H1 (cell line): ENCODE measurements around the gene TYR. TPM values are rescaled to one million over a fixed set of nuclear protein-coding genes. Genes with fewer than 3 reads are reported as not detected.

Experiments
- CTCF ChIA-PET: fragments of 300-600 bp; sonication (Branson Sonifier 250); formaldehyde crosslinking; loops from one replicate; lab custom pipeline; 2021; ENCODE audit not compliant: partially characterized antibody; lab: Charles Lee
- POLR2A ChIA-PET: fragments of 300-600 bp; sonication (Branson Sonifier 250); formaldehyde crosslinking; loops from one replicate; lab custom pipeline; 2021; ENCODE audit warnings: inconsistent platforms; ENCODE audit not compliant: partially characterized antibody; lab: Charles Lee
- DNase-seq, 2 experiments: peaks; one replicate each; pipeline versions ENCODE4 v3.0.0 to v3.0.0-alpha.2; 2010 to 2022; ENCODE audit warnings: low spot score in 2 of 2, low read depth in 1 of 2, mixed read lengths in 1 of 2
- FAIRE-seq: peaks from 2 replicates; lab custom pipeline; 2011; peaks lifted over from hg19 to GRCh38; lab: Jason Lieb, UNC
- H2AFZ ChIP-seq: 2 replicates; pipeline ENCODE4 v1.8.1; 2012; ENCODE audit warnings: low read length, inconsistent platforms
- H2AK5ac ChIP-seq: 2 replicates; pipeline ENCODE4 v1.6.1; 2013; ENCODE audit warnings: low read depth, low read length
- H2BK120ac ChIP-seq: replicated peaks from 2 replicates; pipeline ENCODE3; 2013; ENCODE audit warnings: low read depth, low read length, inconsistent platforms
- H2BK12ac ChIP-seq: 2 replicates; pipeline ENCODE4 v1.6.1; 2013; ENCODE audit warnings: low read depth, low read length
- H2BK15ac ChIP-seq: 2 replicates; pipeline ENCODE4 v1.6.1; 2013; ENCODE audit warnings: low read length
- H2BK20ac ChIP-seq: 2 replicates; pipeline ENCODE4 v1.6.1; 2013; ENCODE audit warnings: low read length
- H2BK5ac ChIP-seq: 2 replicates; pipeline ENCODE4 v1.6.1; 2013; ENCODE audit warnings: low read depth, low read length
- H3K14ac ChIP-seq: 2 replicates; pipeline ENCODE4 v1.6.1; 2013; ENCODE audit warnings: inconsistent platforms; ENCODE audit not compliant: insufficient read length
- H3K18ac ChIP-seq: 2 replicates; pipeline ENCODE4 v1.6.1; 2013; ENCODE audit warnings: low read length; ENCODE audit errors: extremely low read depth
- H3K23ac ChIP-seq: 2 replicates; pipeline ENCODE4 v1.6.1; 2013; ENCODE audit warnings: inconsistent platforms; ENCODE audit not compliant: insufficient read length
- H3K23me2 ChIP-seq: 2 replicates; pipeline ENCODE4 v1.6.1; 2013; ENCODE audit warnings: low read depth, low read length
- H3K27ac ChIP-seq: 2 replicates; pipeline ENCODE4 v1.6.1; 2011; ENCODE audit warnings: low read depth, low read length, inconsistent platforms
- H3K27me3 ChIP-seq, 4 experiments: replicated peaks in 1 of 4; 1 replicate in 1 of 4; 2 replicates in 3 of 4; pipeline versions ENCODE4 v1.6.1 to v1.8.1; 2011 to 2013; ENCODE audit warnings: low read length in 3 of 4, mild to moderate bottlenecking in 3 of 4, inconsistent platforms in 2 of 4, mixed read lengths in 2 of 4, moderate library complexity in 1 of 4; ENCODE audit not compliant: control insufficient read depth in 3 of 4, insufficient read depth in 3 of 4; ENCODE audit errors: extremely low read depth in 1 of 4
- H3K36me3 ChIP-seq, 4 experiments: 2 replicates each; pipeline versions ENCODE4 v1.6.1 to v1.8.1; 2011 to 2013; ENCODE audit warnings: mild to moderate bottlenecking in 4 of 4, low read length in 3 of 4, moderate library complexity in 2 of 4, control low read depth in 1 of 4, inconsistent platforms in 1 of 4; ENCODE audit not compliant: insufficient read depth in 4 of 4, control insufficient read depth in 2 of 4
- H3K4ac ChIP-seq: replicated peaks from 2 replicates; pipeline ENCODE3; 2013; ENCODE audit warnings: low read length, low read depth, mixed read lengths, inconsistent platforms; ENCODE audit not compliant: insufficient read length
- H3K4me1 ChIP-seq, 4 experiments: replicated peaks in 1 of 4; 1 replicate in 1 of 4; 2 replicates in 3 of 4; pipeline versions ENCODE4 v1.6.1 to v1.8.1; 2011 to 2013; ENCODE audit warnings: low read length in 3 of 4, inconsistent platforms in 2 of 4, mixed read lengths in 1 of 4; ENCODE audit not compliant: insufficient read depth in 4 of 4, control insufficient read depth in 3 of 4
- H3K4me2 ChIP-seq, 2 experiments: 2 replicates each; pipeline versions ENCODE4 v1.6.1 to v1.8.1; 2011 to 2013; ENCODE audit warnings: low read depth in 2 of 2, low read length in 2 of 2, control low read depth in 1 of 2, inconsistent platforms in 1 of 2, mild to moderate bottlenecking in 1 of 2; ENCODE audit not compliant: insufficient read depth in 1 of 2
- H3K4me3 ChIP-seq, 4 experiments: fragments of 200-600, 300-600 bp in 1 of 4; sonication (generic), shearing (Covaris generic), sonication (Bioruptor Twin) in 1 of 4; 2 replicates each; pipeline versions ENCODE4 v1.5.1 to v1.8.1; 2011 to 2016; ENCODE audit warnings: low read length in 4 of 4, low read depth in 3 of 4, control low read depth in 2 of 4, inconsistent platforms in 2 of 4, mild to moderate bottlenecking in 2 of 4, mixed read lengths in 1 of 4, moderate library complexity in 1 of 4; ENCODE audit not compliant: insufficient read depth in 2 of 4; ENCODE audit errors: extremely low read depth in 1 of 4
- H3K56ac ChIP-seq: replicated peaks from 2 replicates; pipeline ENCODE3; 2013; ENCODE audit warnings: low read depth, mild to moderate bottlenecking, mixed read lengths, low read length, inconsistent platforms; ENCODE audit not compliant: insufficient read length
- H3K79me1 ChIP-seq: 2 replicates; pipeline ENCODE4 v1.6.1; 2013; ENCODE audit warnings: low read depth, low read length, control low read depth
- H3K79me2 ChIP-seq, 2 experiments: 2 replicates each; pipeline versions ENCODE4 v1.6.1 to v1.8.1; 2012 to 2013; ENCODE audit warnings: low read length in 2 of 2, mild to moderate bottlenecking in 2 of 2, inconsistent platforms in 1 of 2; ENCODE audit not compliant: insufficient read depth in 2 of 2, control insufficient read depth in 1 of 2
- H3K9ac ChIP-seq, 4 experiments: replicated peaks in 1 of 4; 1 replicate in 1 of 4; 2 replicates in 3 of 4; pipeline versions ENCODE4 v1.6.1 to v1.8.1; 2011 to 2013; ENCODE audit warnings: low read depth in 3 of 4, low read length in 3 of 4, control low read depth in 2 of 4, mild to moderate bottlenecking in 2 of 4, moderate library complexity in 2 of 4, inconsistent platforms in 1 of 4; ENCODE audit errors: extremely low read depth in 1 of 4
- H3K9me3 ChIP-seq, 2 experiments: 2 replicates each; pipeline versions ENCODE4 v1.6.1 to v1.8.1; 2012 to 2013; ENCODE audit warnings: mild to moderate bottlenecking in 2 of 2, moderate library complexity in 2 of 2, control low read depth in 1 of 2, inconsistent platforms in 1 of 2, low read depth in 1 of 2, low read length in 1 of 2, mixed read lengths in 1 of 2; ENCODE audit not compliant: insufficient read depth in 2 of 2
- H4K20me1 ChIP-seq, 2 experiments: replicated peaks in 1 of 2; 2 replicates each; pipeline versions ENCODE3 to v1.8.1; 2011 to 2013; ENCODE audit warnings: inconsistent platforms in 2 of 2, low read length in 2 of 2, mild to moderate bottlenecking in 1 of 2; ENCODE audit not compliant: insufficient read depth in 2 of 2, control insufficient read depth in 1 of 2
- H4K5ac ChIP-seq: 2 replicates; pipeline ENCODE4 v1.6.1; 2013; ENCODE audit warnings: low read length, low read depth, mixed read lengths, inconsistent platforms; ENCODE audit not compliant: insufficient read length
- H4K8ac ChIP-seq: 2 replicates; pipeline ENCODE4 v1.8.0; 2013; ENCODE audit warnings: mild to moderate bottlenecking, moderate library complexity, low read length, inconsistent platforms; ENCODE audit not compliant: insufficient read depth; ENCODE audit errors: extremely low read depth
- H4K91ac ChIP-seq: replicated peaks from 2 replicates; pipeline ENCODE3; 2013; ENCODE audit warnings: low read length, mixed read lengths, inconsistent platforms; ENCODE audit not compliant: insufficient read length
- BACH1 ChIP-seq: IDR thresholded peaks from 2 replicates; pipeline ENCODE4 v1.6.1; 2012; ENCODE audit warnings: low read length, improper control_type of control experiment
- NANOG ChIP-seq: IDR thresholded peaks from 2 replicates; pipeline ENCODE4 v1.6.1; 2011; ENCODE audit warnings: low read length, low read depth, mild to moderate bottlenecking, inconsistent platforms; ENCODE audit not compliant: insufficient read depth, poor library complexity, severe bottlenecking
- POLR2A ChIP-seq, 2 experiments: IDR thresholded peaks; 1 replicate in 1 of 2; 2 replicates in 1 of 2; pipeline ENCODE4 v1.6.1; 2011; ENCODE audit warnings: low read depth in 2 of 2, low read length in 2 of 2, mild to moderate bottlenecking in 2 of 2; ENCODE audit errors: control extremely low read depth in 1 of 2
- SIRT6 ChIP-seq: IDR thresholded peaks from one replicate; pipeline ENCODE4 v1.7.1; 2012; ENCODE audit warnings: low read length, inconsistent platforms
- polyA plus RNA-seq, 7 experiments: library from polyadenylated mRNA; depleted of rRNA in 3 of 7; stranded (reverse) in 5 of 7; unstranded in 2 of 7; fragments of >200 nt in 5 of 7; fragments of 200-250 nt in 2 of 7; gene quantifications; 1 replicate in 5 of 7; 2 replicates in 1 of 7; 4 replicates in 1 of 7; pipeline versions ENCODE4 v1.2.1 to v1.2.3, GENCODE V29; 2011 to 2013; ENCODE audit warnings: missing spikeins in 2 of 7, mixed read lengths in 2 of 7
- total RNA-seq: library from RNA; stranded (reverse); fragmentation: NEBNext Ultra II Directional; extraction: Animal tissue kit (Norgen Biotek cat#: 25700); gene quantifications from 2 replicates; pipeline ENCODE4 v1.2.1, GENCODE V29; 2021

TYR gene
- total and polyA plus RNA-seq, 2 of the 8 experiments (the other 6 are each of a cell fraction or from before 2014, with no cell fraction given), result not detected

DNA sequence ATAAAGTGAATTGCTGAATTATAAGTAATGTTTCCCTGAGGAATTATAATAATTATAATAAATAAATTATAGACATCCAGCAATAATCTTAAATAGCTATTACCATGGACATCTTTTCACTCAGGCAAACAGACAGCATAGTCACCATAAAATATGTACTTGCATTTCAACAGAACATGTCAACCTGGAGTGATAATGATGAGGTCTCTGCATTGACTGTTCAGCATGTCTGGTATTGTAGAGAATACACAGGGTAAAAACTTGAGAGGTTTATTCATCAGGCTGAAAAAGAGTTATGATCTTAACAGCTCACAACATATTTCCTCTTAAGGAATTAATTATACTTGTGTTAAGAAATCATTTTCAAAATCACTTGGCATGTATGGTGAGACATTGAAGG, 41.1 kb upstream of the TYR start:
- Histone ChIP-seq H3K18ac (no peak overlapping the region), H3K79me1 (no peaks in the 10 kb centered on the region), H3K27me3 (no peaks in the 10 kb centered on the region), H3K23me2 (no peaks in the 10 kb centered on the region), H3K14ac (no peak overlapping the region), H2AK5ac (no peak overlapping the region), H3K23ac (no peak overlapping the region), H3K9me3 (no peaks in the 10 kb centered on the region), H3K4me2 (no peak overlapping the region), H3K4me3 (no peak overlapping the region), H3K36me3 (no peaks in the 10 kb centered on the region), H3K56ac (no peak overlapping the region), H3K27ac (no peak overlapping the region), H2BK20ac (no peak overlapping the region), H2BK5ac (no peak overlapping the region), H4K20me1 (no peaks in the 10 kb centered on the region), H3K4me1 (no peaks in the 10 kb centered on the region), H2BK15ac (no peak overlapping the region), H2AFZ (no peak overlapping the region), H4K5ac (no peak overlapping the region), H2BK120ac (no peak overlapping the region), H4K8ac (no peak overlapping the region), H3K9ac (no peak overlapping the region), H2BK12ac (no peak overlapping the region), H3K79me2 (no peaks in the 10 kb centered on the region), H3K4ac (no peak overlapping the region), H4K91ac (no peak overlapping the region)
- no peak for DNase-seq
- POLR2A ChIA-PET, result no interaction called here
- FAIRE-seq, result no peak
- CTCF ChIA-PET, result no interaction called here
- TF ChIP-seq NANOG (no peak), POLR2A (IDR thresholded peaks at IDR 0.05; ENCODE audit: control extremely low read depth in 1 of 2, low read depth in 2 of 2, low read length in 2 of 2) (no peak), SIRT6 (no peak), BACH1 (no peak)
